GM12801 (cell line): ENCODE measurements around the gene WDFY2.

Source experiments
- CTCF ChIP-seq: IDR thresholded peaks from one replicate; pipeline ENCODE4 v1.5.1; 2011; ENCODE audit warnings: control low read depth; ENCODE audit not compliant: insufficient read length; ENCODE audit errors: extremely low read depth

WDFY2 gene

GRCh38 chr13:51583875-51584730, at the start of gene WDFY2:
TSS of gene WDFY2 (plus strand) at chr13:51584462. CDS start at chr13:51584688, 226 bp downstream.
- TF ChIP-seq CTCF = no peak

GRCh38 chr13:51538591-51539179, 45.6 kb upstream of the WDFY2 start:
- TF ChIP-seq CTCF = no peak

GRCh38 chr13:51539887-51540286, 44.4 kb upstream of the WDFY2 start:
- no peak for TF ChIP-seq CTCF

- TF ChIP-seq CTCF = no peak
These were observed 43.2 kb upstream of the WDFY2 start for GRCh38 chr13:51541037-51541436.

- TF ChIP-seq CTCF = no peak
These were observed 42.4 kb upstream of the WDFY2 start for GRCh38 chr13:51541809-51542258.

- no peak for TF ChIP-seq CTCF
These were observed 41.7 kb upstream of the WDFY2 start for GRCh38 chr13:51542346-51543242.
